HepG2 (cell line): ENCODE results near the gene NEK6. TPM values are rescaled to one million over a fixed set of nuclear protein-coding genes. Genes with fewer than 3 reads are reported as not detected.

Experiments used
- ATAC-seq: fragments of 200-7000 bp; cut with Tn5 transposase; 3 replicates; pipeline ENCODE4 v1.9.1; 2020; ENCODE audit warnings: mild to moderate bottlenecking, moderate library complexity
- BruUV-seq: library from RNA; stranded (reverse); fragments of 400-500 nt; replicated peaks from 2 replicates; lab custom pipeline; 2021; lab: Mats Ljungman, UMichigan
- CTCF ChIA-PET: fragments of 300-600 bp; formaldehyde crosslinking; extraction: SDS; loops from one replicate; lab custom pipeline; 2021; ENCODE audit warnings: low total read pairs, inconsistent platforms, low intra/inter-chr PET ratio; lab: Yijun Ruan, JAX
- POLR2A ChIA-PET: fragments of 350-600 bp; sonication (Branson Sonifier 250); formaldehyde crosslinking; loops from one replicate; lab custom pipeline; 2020; ENCODE audit warnings: antibody characterized with exemption, inconsistent platforms; lab: Yijun Ruan, JAX
- DNase-seq: peaks from one replicate; pipeline ENCODE4 v3.0.0-alpha.2; 2015; ENCODE audit warnings: low spot score
- FAIRE-seq: peaks from 3 replicates; lab custom pipeline; 2011; peaks lifted over from hg19 to GRCh38; lab: Jason Lieb, UNC
- H2AFZ ChIP-seq: one replicate; pipeline ENCODE4 v1.6.1; 2011; ENCODE audit warnings: low read length, inconsistent platforms
- H3K27ac ChIP-seq: fragments of 300-600 bp; 3 replicates; pipeline ENCODE4 v1.8.0; 2011; ENCODE audit warnings: mixed run types, mild to moderate bottlenecking, mixed read lengths, low read length, inconsistent platforms; ENCODE audit not compliant: insufficient read depth; ENCODE audit errors: extremely low read length
- H3K27me3 ChIP-seq, 2 experiments: fragments of 200-600 bp in 1 of 2; 2 replicates in 1 of 2; 3 replicates in 1 of 2; pipeline versions ENCODE4 v1.6.0 to v1.8.0; 2011; ENCODE audit warnings: low read length in 2 of 2, mild to moderate bottlenecking in 2 of 2, moderate library complexity in 2 of 2, inconsistent platforms in 1 of 2; ENCODE audit not compliant: insufficient read depth in 2 of 2, control insufficient read depth in 1 of 2
- H3K36me3 ChIP-seq, 2 experiments: fragments of 200-600 bp in 1 of 2; replicated peaks in 1 of 2; 2 replicates in 1 of 2; 3 replicates in 1 of 2; pipeline versions ENCODE4 v1.5.1 to v1.8.0; 2011; ENCODE audit warnings: low read length in 2 of 2, inconsistent platforms in 1 of 2; ENCODE audit not compliant: insufficient read depth in 2 of 2, control insufficient read depth in 1 of 2
- H3K4me1 ChIP-seq: 2 replicates; pipeline ENCODE4 v1.5.1; 2012; ENCODE audit warnings: low read length, inconsistent platforms; ENCODE audit not compliant: insufficient read depth
- H3K4me2 ChIP-seq: 2 replicates; pipeline ENCODE4 v1.6.0; 2011; ENCODE audit warnings: low read depth, low read length, inconsistent platforms
- H3K4me3 ChIP-seq, 3 experiments: fragments of 200-600 bp in 1 of 3; sonication (generic), shearing (Covaris generic) in 1 of 3; replicated peaks in 1 of 3; 2 replicates each; pipeline ENCODE4 v1.5.1; 2011 to 2016; ENCODE audit warnings: low read length in 3 of 3, inconsistent platforms in 2 of 3, low read depth in 2 of 3, mild to moderate bottlenecking in 2 of 3, control low read depth in 1 of 3, mixed read lengths in 1 of 3; ENCODE audit not compliant: insufficient read depth in 1 of 3
- H3K79me2 ChIP-seq: one replicate; pipeline ENCODE4 v1.6.1; 2011; ENCODE audit warnings: low read length, inconsistent platforms; ENCODE audit not compliant: insufficient read depth
- H3K9ac ChIP-seq: 2 replicates; pipeline ENCODE4 v1.6.0; 2011; ENCODE audit warnings: mild to moderate bottlenecking, low read depth, low read length, inconsistent platforms; ENCODE audit not compliant: insufficient read depth
- H3K9me3 ChIP-seq: 2 replicates; pipeline ENCODE4 v1.5.1; 2012; ENCODE audit warnings: mild to moderate bottlenecking, low read length
- H4K20me1 ChIP-seq: 2 replicates; pipeline ENCODE4 v1.6.0; 2011; ENCODE audit warnings: inconsistent platforms, mild to moderate bottlenecking, low read length, moderate library complexity; ENCODE audit not compliant: insufficient read depth
- AGO2 ChIP-seq: fragments of 200-400 bp; formaldehyde crosslinking; optimal IDR thresholded peaks from 2 replicates; pipeline ENCODE3; 2017; ENCODE audit warnings: mild to moderate bottlenecking, low read depth, low read length, moderate library complexity
- ATRX ChIP-seq: sonication (generic); formaldehyde crosslinking; IDR thresholded peaks from 2 replicates; pipeline ENCODE4 v1.4.0; 2020; ENCODE audit warnings: missing genetic modification reagents, borderline replicate concordance
- CBX5 ChIP-seq: sonication (generic); formaldehyde crosslinking; IDR thresholded peaks from 2 replicates; pipeline ENCODE4 v1.4.0; 2020; ENCODE audit warnings: missing genetic modification reagents, borderline replicate concordance
- ERF ChIP-seq: IDR thresholded peaks from 2 replicates; pipeline ENCODE4 v1.6.1; 2018; ENCODE audit warnings: missing biosample characterization, missing genetic modification reagents
- PHF21A ChIP-seq: sonication (generic); formaldehyde crosslinking; IDR thresholded peaks from 2 replicates; pipeline ENCODE4 v1.5.0; 2020; ENCODE audit warnings: mild to moderate bottlenecking, missing genetic modification reagents
- POLR2A ChIP-seq, 2 experiments: IDR thresholded peaks; 2 replicates each; pipeline ENCODE4 v1.6.1; 2011; ENCODE audit warnings: low read depth in 2 of 2, low read length in 2 of 2, mild to moderate bottlenecking in 1 of 2, moderate library complexity in 1 of 2; ENCODE audit not compliant: insufficient read depth in 1 of 2
- POLR2G ChIP-seq: fragments of 200-400 bp; formaldehyde crosslinking; IDR thresholded peaks from 2 replicates; pipeline ENCODE4 v1.6.1; 2018; ENCODE audit warnings: mild to moderate bottlenecking, low read depth, low read length, moderate library complexity
- ZC3H13 ChIP-seq: sonication (generic); formaldehyde crosslinking; IDR thresholded peaks from 2 replicates; pipeline ENCODE4 v1.8.1; 2023; ENCODE audit warnings: mild to moderate bottlenecking, missing genetic modification reagents, moderate library complexity
- ZNF451 ChIP-seq: sonication (generic); formaldehyde crosslinking; IDR thresholded peaks from 2 replicates; pipeline ENCODE4 v1.5.0; 2020; ENCODE audit warnings: mild to moderate bottlenecking, missing genetic modification reagents
- WGBS: methylation state at CpG from one replicate; pipeline ENCODE4 v1.1.6; 2017; ENCODE audit warnings: low lambda C conversion rate; 5-methylcytosine and 5-hydroxymethylcytosine counted together
- in situ Hi-C: cut with HindIII; loops from 2 replicates; pipeline ENCODE4 v1.10.0; 2017; ENCODE audit warnings: low pct_unique_long_range_greater_than_20kb; ENCODE audit not compliant: extremely low pct_ligation_motif_present
- intact Hi-C: fragments of 100-400 bp; cut with micrococcal nuclease; formaldehyde crosslinking; loops from one replicate; pipeline ENCODE4 v1.10.0; 2022; ENCODE audit not compliant: unreplicated experiment
- polyA plus RNA-seq, 8 experiments: library from polyadenylated mRNA; depleted of rRNA in 3 of 8; stranded (reverse) in 7 of 8; unstranded in 1 of 8; fragments of >200 nt; fragmentation: Illumina TruSeq in 4 of 8; extraction: Trizol in 4 of 8; gene quantifications; 2 replicates each; pipeline versions ENCODE4 v1.2.1 to v1.2.3, GENCODE V29; 2011 to 2016; ENCODE audit warnings: low read depth in 4 of 8, missing spikeins in 1 of 8, mixed read lengths in 1 of 8; ENCODE audit not compliant: insufficient read depth in 1 of 8
- total RNA-seq, 5 experiments: library from RNA; depleted of rRNA; stranded (reverse); fragments of >200 nt; fragmentation: Illumina TruSeq; extraction: Trizol; gene quantifications; 2 replicates each; pipeline ENCODE4 v1.2.3, GENCODE V29; 2016; ENCODE audit warnings: low read depth in 1 of 5

NEK6 gene
- total and polyA plus RNA-seq, 2 of the 13 experiments (the other 11 are each of a cell fraction or from before 2014, with no cell fraction given), result 30.4 to 119 TPM

GRCh38 chr9:124352616-124353015 is 94.9 kb downstream of the NEK6 start:
- Histone ChIP-seq H3K4me2 (no peak overlapping the region), H3K9ac (no peak overlapping the region), H3K36me3 (peaks cover 37 to 89% of the 10 kb centered on the region in 2 experiments), H3K9me3 (no peaks in the 10 kb centered on the region), H3K27me3 (no peaks in the 10 kb centered on the region), H3K79me2 (peaks cover 12% of the 10 kb centered on the region), H3K4me1 (peaks cover 14% of the 10 kb centered on the region), H4K20me1 (peaks cover 3% of the 10 kb centered on the region; the same call in 1 of the 2 replicates)
- in situ Hi-C loops (no loop called here), intact Hi-C loops (no loop called here)
- ChIA-PET CTCF (no interaction called here), POLR2A (no interaction called here)
- BruUV-seq, result TSS peak; percentile 17
- DNase-seq, result no peak
- ATAC-seq, result no peak
- WGBS, result 96% methylated on average over 8 of the region's 8 CpGs
- TF ChIP-seq POLR2G, result 0 out of 2 replicates have a peak, but pooled peaks have one; percentile 11
- TF ChIP-seq ZNF451 (CRISPR knock-in tag), result no peak
- TF ChIP-seq, all 625 proteins: peak for 1
- H3K27ac ChIP-seq, result no peak overlapping the region
- no peak overlapping the region for H2AFZ ChIP-seq
- H3K4me3 ChIP-seq, result no peak overlapping the region
- FAIRE-seq, result no peak

- peaks cover 34 to 82% of the 10 kb centered on the region in 2 experiments for H3K36me3 ChIP-seq
- TF ChIP-seq PHF21A (CRISPR knock-in tag) (no peak), POLR2A (IDR thresholded peaks at IDR 0.05; ENCODE audit: insufficient read depth in 1 of 2, low read depth in 2 of 2, low read length in 2 of 2) (peak in 1 of 2 experiments; percentile 28; a peak in 1 of 4 replicates), AGO2 (peak; percentile 55), ZC3H13 (CRISPR knock-in tag) (peak; percentile 4; the same call in 1 of the 2 replicates), POLR2G (peak; percentile 45; the same call in 1 of the 2 replicates), ATRX (CRISPR knock-in tag) (no peak), CBX5 (CRISPR knock-in tag) (no peak), ERF (no peak)
- TF ChIP-seq, all 625 proteins: peak for 4
- no peak overlapping the region for H3K9ac ChIP-seq
- in situ Hi-C loops, result no loop called here
- ATAC-seq, result no peak
- no peak overlapping the region for H3K4me2 ChIP-seq
- peaks cover 8% of the 10 kb centered on the region; the same call in 1 of the 2 replicates for H4K20me1 ChIP-seq
- intact Hi-C loops, result no loop called here
- no peak overlapping the region for H3K27ac ChIP-seq
- BruUV-seq, result no TSS peak
- H2AFZ ChIP-seq, result no peak overlapping the region
- no peak overlapping the region for H3K4me3 ChIP-seq
- no peak for DNase-seq
- ChIA-PET POLR2A (no interaction called here), CTCF (no interaction called here)
- no peak for FAIRE-seq
- H3K79me2 ChIP-seq, result peaks cover 19% of the 10 kb centered on the region
- WGBS, result 95% methylated on average over 6 of the region's 7 CpGs
- peaks cover 14% of the 10 kb centered on the region for H3K4me1 ChIP-seq
- no peaks in the 10 kb centered on the region for H3K27me3 ChIP-seq
- H3K9me3 ChIP-seq, result no peaks in the 10 kb centered on the region
Measured at GRCh38 chr9:124353166-124353768, 95.5 kb downstream of the NEK6 start.
